HG03064 (cell line): Measurements from ENCODE around the gene AP1S3.
"Not testable (repeated sequence)": the region's sequence is repeated elsewhere in the genome, so short reads cannot be mapped to it uniquely, and the experiment has no call there.

Source experiments
- ATAC-seq: cut with Tn5 transposase; IDR thresholded peaks from one replicate; pipeline ENCODE4 v1.9.1; 2021; ENCODE audit warnings: low read depth; ENCODE audit not compliant: unreplicated experiment

The AP1S3 gene

GRCh38 chr2:223811757-223812156 lies 25.6 kb downstream of the AP1S3 start:
- no peak for ATAC-seq

- ATAC-seq: no peak
Observed at GRCh38 chr2:223805008-223805407, 32.4 kb downstream of the AP1S3 start.

GRCh38 chr2:223801736-223802135 lies 35.6 kb downstream of the AP1S3 start:
- ATAC-seq: no peak

DNA sequence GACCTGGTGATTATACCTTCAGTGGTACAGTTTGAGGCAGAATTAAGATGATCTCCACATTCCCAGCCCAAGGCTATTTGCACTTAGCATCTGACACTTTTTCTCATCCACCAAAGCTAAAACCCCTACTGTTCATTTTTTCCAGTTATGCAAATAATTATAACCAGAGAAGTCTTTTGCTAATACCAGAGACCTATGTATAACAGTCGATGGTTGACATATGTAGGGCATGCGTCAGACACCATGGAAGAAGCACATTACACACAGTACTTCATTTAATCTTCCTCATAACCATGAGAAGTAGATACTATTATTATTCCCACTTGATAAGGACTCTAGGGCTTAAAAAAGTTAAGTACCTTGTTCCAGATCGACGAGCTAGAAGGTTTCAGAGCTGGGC lies 36.5 kb downstream of the AP1S3 start:
- ATAC-seq: no peak

DNA sequence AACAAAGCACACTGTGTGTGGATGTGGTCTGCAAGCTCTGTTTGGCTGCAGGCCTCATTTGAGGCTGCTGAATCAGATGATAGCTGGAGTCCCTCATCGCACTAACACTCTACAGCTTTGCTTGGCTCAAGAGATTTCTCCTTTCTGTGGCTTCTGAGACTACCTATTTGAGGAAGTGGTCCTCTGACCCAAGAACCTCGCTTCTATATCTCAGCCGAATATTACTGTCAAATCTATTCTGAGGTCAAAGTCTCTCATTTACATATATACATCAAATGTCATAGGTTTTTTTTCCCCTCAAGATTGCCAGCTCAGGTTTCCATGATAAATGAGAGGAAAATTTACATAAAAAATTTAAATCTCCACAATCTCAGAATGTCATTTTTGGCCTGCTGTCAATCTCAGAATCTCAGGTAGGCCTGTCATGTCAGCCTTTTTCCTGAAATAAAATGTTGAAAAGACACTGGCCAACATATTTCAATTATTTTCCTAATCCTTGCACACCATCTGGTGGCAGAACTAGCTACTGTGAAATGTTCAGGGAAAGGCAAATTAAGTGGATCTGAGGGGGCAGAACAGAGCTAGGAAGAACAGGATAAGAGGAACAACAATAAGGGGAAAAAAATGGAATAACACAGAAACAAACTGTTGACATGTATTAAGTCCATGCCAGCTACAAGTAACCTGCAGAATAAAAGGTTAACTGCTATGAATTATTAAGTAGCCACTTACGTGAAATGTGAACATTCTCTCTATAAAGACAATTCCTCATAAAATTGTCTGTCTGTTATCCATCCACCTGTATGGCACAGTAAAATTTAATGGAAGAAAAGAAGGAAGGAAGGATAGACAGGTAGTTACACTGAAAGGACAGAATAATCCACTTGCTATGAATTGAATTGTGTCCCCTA lies 39.3 kb downstream of the AP1S3 start:
- ATAC-seq: peak; percentile 97

- no peak for ATAC-seq
Observed at GRCh38 chr2:223797037-223797436, 40.3 kb downstream of the AP1S3 start.

DNA sequence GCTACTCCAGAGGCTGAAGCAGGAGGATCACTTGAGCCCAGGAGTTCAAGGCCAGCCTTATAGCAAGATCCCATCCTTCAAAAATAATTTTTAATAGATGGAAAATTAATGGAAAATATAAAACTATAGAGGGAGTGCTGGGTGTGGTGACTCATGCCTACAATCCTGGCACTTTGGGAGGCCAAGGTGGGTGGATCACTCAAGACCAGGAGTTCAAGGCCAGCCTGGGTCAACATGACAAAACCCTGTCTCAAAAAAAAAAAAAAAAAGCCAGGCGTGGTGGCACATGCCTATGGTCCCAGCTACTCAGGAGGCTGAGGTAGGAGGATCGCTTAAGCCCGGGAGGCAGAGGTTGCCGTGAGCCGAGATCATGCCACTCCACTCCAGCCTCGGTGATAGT lies 48.0 kb downstream of the AP1S3 start:
- no peak for ATAC-seq

- ATAC-seq: no peak
Observed at GRCh38 chr2:223788826-223789225, 48.6 kb downstream of the AP1S3 start.

GRCh38 chr2:223788106-223788505 lies 49.3 kb downstream of the AP1S3 start:
- not testable (repeated sequence) for ATAC-seq

DNA sequence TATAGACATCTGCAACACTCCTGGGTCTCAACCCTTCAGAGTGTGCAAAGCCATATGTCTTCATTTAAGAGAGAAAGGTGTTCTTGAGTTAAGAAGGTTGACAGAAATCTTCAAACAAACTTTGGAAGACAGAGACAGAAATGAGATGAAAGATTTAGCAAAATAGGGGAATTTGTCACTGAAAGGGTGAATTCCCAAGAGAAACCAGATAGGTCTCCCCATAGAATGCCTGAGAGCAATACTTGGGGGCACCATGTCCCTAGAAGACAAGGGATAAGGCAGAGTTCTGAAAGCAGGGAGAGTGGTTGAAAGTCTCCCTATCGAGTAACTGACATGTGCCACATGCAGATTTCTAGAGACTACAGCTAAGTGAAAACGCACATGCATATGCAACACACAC lies 50.0 kb downstream of the AP1S3 start:
- peak; percentile 37 for ATAC-seq

- peak; percentile 63 for ATAC-seq
Observed at GRCh38 chr2:223786943-223787342, 50.4 kb downstream of the AP1S3 start.

- no peak for ATAC-seq
Observed at GRCh38 chr2:223786236-223786635, 51.1 kb downstream of the AP1S3 start.

- ATAC-seq: no peak
Observed at GRCh38 chr2:223784221-223784772, 53.1 kb downstream of the AP1S3 start.

DNA sequence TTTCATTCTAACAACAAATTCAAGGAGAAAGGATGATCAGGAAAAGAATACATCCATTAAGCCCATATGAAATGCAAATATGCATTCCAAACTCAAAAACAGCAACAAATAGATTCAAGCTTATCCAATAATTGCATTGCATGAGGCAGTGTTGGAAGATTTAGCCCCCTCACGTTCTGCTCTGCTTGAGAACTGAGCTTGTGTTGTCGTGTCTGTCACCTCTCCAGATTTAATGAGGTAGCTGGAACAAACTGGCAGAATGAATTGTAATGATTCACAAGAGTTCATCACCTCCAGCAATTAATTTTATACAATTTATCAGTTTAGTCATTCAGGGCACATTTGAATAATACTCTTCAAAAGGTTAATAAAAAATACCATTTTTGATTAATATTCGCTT lies 54.8 kb downstream of the AP1S3 start:
- no peak for ATAC-seq

DNA sequence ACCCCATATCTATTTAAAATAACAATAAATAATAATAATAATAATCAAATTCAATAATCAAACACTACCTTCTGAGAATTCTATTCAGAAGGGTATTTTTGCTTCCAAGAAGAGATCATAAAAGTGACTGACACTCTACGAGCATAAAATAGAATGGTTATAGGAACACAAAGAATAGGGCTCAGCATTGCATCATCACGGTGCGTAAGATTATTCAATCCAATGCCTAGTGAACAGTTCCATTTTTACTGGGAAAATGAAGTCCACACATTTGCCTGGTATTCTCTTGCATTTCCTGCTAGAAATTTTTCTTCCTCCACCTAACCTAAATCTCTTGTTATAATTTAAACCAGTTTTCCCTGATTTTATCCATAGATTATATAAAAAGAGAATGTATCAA lies 55.8 kb downstream of the AP1S3 start:
- ATAC-seq: no peak

DNA sequence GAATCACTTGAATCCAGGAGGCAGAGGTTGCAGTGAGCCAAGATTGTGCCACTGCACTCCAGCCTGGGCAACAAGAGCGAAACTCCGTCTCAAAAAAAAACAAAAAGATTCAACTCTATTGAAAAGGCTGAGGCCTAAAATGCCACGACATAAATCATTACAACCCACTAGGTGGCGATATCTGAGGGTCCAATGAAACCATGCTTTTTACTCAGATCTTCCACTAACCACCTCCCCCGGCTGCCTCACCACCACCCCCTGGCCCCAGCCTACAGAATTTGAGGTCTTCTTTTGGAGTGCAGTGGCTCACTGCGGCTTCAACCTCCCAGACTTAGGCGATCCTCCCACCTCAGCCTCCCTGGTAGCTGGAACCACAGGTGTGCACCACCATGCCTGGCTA lies 57.5 kb downstream of the AP1S3 start:
- peak; percentile 61 for ATAC-seq

DNA sequence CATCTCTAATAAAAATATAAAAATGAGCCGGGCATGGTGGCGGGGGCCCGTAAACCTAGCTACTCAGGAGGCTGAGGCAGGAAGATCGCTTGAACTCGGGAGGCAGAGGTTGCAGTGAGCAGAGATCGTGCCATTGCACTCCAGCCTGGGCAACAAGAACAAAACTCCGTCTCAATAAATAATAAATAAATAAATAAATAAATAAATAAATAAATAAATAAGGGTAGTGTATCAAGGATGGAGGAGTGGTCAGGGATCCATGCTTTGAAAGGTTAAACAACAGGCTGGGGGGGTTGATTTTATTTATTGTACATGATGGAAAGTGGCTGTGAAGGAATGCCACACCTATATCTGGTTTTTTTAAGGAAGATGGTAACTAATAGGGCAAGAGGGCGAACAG lies 63.2 kb downstream of the AP1S3 start:
- ATAC-seq: no peak

- ATAC-seq: no peak
Observed at GRCh38 chr2:223772363-223772762, 65.0 kb downstream of the AP1S3 start.

DNA sequence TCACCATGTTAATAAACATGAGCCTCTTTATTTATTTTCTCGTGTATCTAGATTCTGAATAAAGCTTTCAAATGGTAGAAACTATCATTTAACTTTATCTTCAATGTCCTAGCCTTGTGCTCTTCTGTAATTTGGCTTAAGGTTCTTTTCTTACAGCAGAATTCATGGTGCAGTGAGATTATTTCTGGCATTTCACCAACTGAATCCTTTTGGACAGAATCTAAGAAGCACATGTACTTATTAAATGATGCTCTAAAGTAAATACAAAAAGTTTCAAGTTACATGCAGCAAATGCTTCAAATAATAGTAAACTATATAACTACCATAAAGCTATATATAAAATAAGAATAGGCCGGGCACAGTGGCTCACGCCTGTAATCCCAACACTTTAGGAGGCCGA lies 65.9 kb downstream of the AP1S3 start:
- no peak for ATAC-seq

DNA sequence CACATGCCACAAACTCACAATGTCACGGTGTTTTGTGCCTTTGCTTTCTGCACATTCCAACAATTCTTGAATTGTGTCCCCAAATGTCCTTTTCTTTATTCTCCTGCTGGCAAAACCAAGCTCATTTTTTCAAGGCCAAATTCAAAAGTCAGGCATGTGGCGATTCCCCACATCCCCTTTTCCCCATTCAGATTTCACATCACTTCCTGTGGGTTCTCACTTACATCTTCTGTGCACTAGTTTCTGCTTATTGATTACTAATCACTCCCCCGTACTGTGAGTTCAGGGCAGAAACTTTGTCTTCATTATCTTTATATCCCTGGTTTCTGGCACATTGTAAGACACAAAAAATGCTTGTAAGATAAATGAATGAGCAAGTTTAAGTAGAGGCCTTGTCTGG lies 69.2 kb downstream of the AP1S3 start:
- no peak for ATAC-seq

GRCh38 chr2:223767341-223767740 lies 70.0 kb downstream of the AP1S3 start:
- no peak for ATAC-seq

DNA sequence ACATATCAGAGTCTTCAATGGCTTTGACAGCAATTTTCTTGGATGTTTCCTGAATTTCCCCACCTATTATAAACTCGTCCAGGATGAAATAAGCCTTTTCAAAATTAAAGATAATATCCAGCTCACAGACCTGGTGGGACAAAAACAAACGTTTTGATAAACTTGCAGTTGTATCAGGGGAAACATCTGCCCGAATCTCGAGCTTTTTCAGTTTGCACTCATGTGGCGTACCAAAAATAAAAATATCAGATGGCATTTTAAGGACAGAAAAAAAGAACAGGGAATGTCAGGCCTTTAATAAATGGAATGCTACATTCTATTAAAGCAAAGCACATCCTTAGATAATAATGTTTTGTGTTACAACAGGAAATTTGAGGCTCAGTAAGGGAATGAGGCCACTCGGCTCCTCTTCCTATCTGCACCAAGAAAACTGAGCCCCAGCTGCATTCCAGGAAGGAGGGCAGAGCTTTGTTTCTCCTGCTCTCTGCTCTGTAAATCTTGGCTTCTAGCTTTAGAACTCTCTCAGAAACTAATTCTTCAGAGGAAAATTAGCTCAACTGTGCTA lies 72.1 kb downstream of the AP1S3 start:
- ATAC-seq: no peak
